Stimulated activated CD8-positive, alpha-beta memory T cell treated with anti-CD3 and anti-CD28 coated beads, Interleukin-15, amount 100 ng/mL, for 1 hour (primary cell): ENCODE results near the gene XCL1.
A peak's percentile ranks its signal among the peaks of the same experiment; 100 is the strongest.
"Not testable (repeated sequence)": the region's sequence is repeated elsewhere in the genome, so short reads cannot be mapped to it uniquely, and the experiment has no call there.

Source experiments
- DNase-seq: peaks from one replicate; pipeline ENCODE4 v3.0.0-alpha.2; 2020; ENCODE audit warnings: low read depth

The XCL1 gene

GRCh38 chr1:168567568-168567967 lies 8.8 kb upstream of the XCL1 start:
- no peak for DNase-seq

DNA sequence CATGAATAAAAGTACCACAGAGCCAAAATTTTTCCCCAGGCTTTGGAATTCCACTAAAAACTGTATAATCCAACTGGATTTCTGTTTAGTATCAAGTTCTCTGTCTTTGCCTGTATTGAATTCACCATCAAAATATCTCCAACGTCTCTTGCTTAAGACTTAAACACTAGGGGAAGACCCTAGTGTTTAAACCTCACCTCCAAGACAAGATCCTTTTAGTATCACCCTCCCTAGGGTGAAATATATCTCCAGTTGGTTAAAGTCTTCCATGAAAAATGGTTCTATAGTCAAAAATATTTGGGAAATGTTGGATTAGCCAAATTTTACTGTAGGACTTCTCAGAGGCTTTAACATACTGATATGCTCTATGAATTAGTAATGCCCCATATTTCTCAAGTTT lies 8.1 kb upstream of the XCL1 start:
- DNase-seq, result no peak

- no peak for DNase-seq
Observed at GRCh38 chr1:168570652-168571051, 5.8 kb upstream of the XCL1 start.

GRCh38 chr1:168572633-168573032 lies 3.8 kb upstream of the XCL1 start:
- no peak for DNase-seq

GRCh38 chr1:168574234-168574633 lies 2.2 kb upstream of the XCL1 start:
- not testable (repeated sequence) for DNase-seq

DNA sequence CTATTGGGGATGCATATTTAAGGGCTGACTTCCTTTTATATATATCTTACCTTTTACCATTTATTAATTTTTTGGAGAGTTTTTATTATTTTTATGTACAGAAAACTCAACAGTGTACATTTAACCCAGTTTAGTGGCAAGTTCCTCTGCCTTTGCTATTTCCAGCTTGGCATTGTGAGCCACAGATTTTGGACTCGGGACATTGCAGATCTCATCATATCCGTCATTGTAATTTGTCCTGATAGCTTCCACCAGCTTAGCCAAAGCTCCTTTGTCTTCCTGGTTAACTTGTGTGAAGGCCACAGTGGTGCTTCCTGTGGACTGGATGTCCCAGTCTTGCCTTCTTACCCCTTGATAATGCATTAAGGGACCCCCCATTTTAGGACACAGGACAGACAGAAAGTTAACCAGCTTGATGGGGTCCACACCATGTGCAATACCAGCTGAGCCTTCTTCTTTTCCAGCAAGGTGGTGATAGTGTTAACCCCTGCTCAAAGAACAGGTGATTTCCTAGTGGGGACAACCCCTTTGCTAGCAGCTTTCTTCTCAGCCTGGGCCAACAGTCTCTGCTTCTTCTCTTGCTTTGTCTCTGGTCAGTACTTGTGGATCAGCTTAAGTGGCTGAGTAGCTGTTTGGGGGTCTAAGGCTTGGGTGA lies 2.3 kb downstream of the XCL1 start:
- not testable (repeated sequence) for DNase-seq

GRCh38 chr1:168580290-168580689 lies 3.9 kb downstream of the XCL1 start:
- DNase-seq, result not testable (repeated sequence)

GRCh38 chr1:168580991-168581390 lies 4.6 kb downstream of the XCL1 start:
- not testable (repeated sequence) for DNase-seq

DNA sequence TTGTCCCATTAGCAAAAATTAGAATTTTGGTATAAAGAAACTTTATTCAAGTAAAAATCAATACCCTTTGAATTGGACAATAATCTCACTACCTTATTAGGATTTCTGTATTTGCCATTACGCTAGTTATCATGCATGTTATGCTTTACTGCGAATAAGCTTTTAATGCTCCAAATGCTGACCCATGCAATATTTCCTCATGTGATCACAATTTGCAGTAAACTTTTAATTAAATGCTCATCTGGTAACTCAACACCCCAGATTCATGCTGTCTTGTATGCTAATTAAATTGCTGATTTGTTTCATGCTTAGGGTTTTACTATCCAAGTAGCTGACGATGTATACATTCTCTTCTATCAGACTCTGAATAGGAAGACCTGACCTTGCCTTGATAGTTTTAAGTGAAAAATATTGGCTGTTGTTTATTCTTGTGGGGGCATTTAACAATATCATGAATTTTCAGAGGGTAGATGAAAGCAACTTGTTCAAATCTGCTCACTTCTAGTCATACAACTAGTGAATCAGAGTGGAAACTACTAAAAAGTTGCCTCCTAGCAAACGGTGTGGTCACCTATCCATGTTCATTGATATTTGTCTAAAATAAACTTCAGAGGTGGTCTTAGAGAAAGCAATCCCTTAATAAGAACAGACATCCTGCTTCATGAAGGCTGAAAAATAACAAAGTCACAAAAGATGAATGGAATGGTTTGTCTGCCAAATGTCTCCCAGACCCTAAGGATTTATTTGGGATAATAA lies 5.6 kb downstream of the XCL1 start:
- no peak for DNase-seq

DNA sequence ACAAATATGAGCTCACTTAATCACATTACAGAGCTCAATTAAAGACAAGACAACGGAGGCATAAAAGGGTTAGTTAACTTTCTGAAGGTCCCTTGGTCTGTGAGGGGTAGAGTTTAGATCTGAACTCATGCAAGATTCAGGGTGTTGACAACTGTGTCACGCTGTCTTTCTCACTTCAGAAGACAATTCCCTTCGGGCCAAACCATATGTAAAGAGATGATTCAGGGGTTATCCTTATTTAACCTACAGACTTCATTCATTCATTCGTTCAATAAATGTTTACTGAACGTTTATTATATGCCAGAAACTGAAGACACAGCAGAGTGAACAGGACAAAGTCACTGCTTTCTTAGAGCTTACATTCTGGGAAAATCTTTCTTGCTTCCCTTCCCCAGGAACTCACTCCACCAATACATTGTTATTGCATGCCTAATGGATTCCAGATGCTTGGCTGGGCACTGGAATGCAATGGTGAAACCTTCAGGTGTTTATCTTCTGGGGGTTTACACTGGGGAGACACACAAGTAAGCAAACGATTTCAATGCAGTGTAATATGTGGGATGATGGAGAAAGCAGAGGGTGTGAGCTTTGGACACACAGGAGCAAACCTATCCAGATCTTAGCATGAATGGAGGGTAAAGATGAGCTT lies 6.4 kb downstream of the XCL1 start:
- DNase-seq, result no peak

GRCh38 chr1:168583571-168583970 lies 7.2 kb downstream of the XCL1 start:
- DNase-seq, result no peak

GRCh38 chr1:168585191-168585590 lies 8.8 kb downstream of the XCL1 start:
- DNase-seq, result no peak

DNA sequence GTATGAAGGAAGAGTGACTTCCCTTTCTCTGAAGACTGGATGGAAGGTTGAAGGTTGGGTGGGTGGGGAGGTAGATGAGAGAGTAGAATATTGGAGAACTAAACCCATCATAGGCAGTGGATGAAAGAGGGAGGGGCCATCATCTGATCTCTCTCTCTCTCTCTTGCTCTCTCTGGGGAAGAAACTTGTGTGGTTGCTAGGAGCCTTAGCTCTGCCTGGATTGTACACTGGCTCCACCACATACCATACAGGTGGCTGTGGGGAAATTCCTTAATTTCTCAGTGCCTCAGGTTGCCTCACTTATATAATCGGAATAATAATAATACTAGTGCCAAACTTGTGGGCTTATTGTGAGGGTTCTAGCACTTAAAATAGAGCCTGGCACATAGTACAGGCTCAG lies 9.5 kb downstream of the XCL1 start:
- no peak for DNase-seq

GRCh38 chr1:168589167-168589566 lies 12.8 kb downstream of the XCL1 start:
- DNase-seq, result no peak

DNA sequence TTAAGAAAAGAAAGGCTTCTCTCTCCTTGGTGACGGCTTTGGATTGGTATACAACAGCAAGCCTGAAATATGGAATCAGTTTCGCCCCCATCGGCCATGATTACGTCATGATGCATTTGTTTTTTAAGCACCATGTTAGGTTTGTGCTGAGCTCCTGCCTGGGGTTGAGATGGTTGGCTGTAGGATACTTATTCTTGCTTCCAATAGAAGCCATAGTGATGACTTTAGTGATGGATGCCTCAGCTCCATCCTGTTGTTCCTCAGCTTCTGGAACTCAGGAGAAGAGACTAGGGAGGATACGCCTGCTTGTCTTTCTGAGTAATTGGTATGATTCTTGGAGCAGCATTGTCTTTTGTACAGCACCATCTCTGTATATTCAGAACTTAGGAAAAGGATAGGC lies 14.7 kb downstream of the XCL1 start:
- no peak for DNase-seq

DNA sequence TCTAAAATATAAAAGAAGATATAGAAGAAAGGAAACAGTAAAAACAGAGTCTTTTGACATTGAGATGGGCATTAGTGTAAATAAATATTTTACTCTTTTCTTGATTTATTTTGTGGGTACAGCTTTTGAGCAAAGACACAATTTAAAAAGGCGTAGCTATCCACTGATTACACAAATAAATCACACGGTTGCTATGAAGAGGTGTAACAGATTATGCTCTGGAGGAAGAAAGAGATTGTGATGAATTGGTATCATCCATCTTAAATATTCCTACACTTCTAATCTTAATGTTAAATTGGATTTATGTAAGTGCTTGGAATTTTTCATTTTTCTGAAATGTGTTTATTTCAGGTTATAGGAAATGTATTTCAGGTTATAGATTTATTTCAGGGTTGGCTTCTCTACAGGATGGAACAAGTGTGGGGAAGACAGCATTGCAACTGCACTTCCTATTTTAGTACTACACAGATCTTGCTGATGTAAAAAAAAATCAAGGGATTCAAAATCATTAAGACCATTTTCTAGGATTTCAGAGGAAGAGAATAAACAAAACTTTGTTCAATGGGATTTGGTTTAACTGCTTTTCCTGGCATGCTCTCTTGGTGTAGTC lies 15.3 kb downstream of the XCL1 start:
- no peak for DNase-seq

GRCh38 chr1:168595403-168595802 lies 19.0 kb downstream of the XCL1 start:
- DNase-seq, result not testable (repeated sequence)

DNA sequence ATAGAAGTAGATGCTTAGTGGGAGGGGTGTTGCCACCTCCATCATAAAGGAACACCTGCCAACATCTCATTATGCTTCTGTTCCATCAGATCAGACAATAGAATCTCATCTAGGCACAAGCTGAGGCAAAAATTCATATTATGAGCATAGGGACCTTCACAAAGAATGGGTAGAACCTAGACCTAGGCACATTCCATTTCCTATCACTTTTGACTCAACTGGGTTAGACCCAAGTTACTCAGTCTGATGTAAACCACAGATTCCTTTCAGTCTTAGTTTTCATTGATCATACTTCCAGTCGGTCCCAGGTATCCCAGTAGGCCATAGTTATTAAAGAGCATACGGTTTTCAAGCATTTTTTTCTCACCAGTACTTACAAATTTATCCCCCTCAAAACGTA lies 21.7 kb downstream of the XCL1 start:
- DNase-seq, result no peak

DNA sequence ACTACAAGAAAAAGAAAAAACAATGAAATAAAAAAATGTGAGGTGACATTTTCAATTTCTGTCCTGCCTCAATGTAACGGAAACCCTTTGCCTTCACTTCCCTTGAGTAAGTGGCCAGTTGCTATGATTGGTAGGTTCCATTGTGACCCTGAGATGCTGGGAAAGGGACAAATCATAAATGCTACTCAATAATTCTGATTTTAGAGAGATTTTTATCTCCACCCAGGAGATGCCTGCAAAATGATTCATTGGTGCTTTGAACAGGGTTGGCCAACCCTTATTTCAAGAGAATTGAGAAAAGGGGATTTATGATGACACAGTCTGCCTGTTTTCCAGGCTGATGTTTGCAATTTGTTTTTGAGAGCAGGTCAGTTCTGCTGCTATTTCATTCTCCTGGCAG lies 22.5 kb downstream of the XCL1 start:
- no peak for DNase-seq

DNA sequence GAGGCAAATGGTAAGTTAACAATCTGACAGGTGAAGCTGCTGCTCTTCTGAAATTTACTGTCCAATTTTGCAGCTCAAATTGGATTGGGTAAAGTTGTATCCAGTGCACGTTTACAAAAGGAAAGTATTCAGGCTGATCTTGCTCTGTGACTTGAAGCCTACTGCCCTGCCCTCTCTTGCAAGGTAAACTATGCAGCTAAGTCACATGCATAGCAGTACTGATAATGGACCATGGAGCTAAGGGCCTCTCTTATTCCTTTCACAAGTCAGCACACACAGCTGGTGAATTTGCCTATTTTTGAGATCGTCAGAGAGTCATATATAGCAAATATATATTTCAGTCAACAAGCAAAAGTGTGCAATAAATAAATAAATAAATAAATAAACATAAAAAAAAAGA lies 23.2 kb downstream of the XCL1 start:
- DNase-seq, result no peak

- DNase-seq, result no peak
Observed at GRCh38 chr1:168601051-168601450, 24.6 kb downstream of the XCL1 start.

GRCh38 chr1:168603501-168604110 lies 27.2 kb downstream of the XCL1 start:
- peak; percentile 37 for DNase-seq
